Activated CD8-positive, alpha-beta memory T cell treated with anti-CD3 and anti-CD28 coated beads, Interleukin-2, amount 50 U/mL, for 1 hour (primary cell): Measurements from ENCODE around the gene SLC25A34.

Experiments used
- DNase-seq: peaks from one replicate; pipeline ENCODE4 v3.0.0-alpha.2; 2020; ENCODE audit errors: extremely low read depth

SLC25A34 gene

DNA sequence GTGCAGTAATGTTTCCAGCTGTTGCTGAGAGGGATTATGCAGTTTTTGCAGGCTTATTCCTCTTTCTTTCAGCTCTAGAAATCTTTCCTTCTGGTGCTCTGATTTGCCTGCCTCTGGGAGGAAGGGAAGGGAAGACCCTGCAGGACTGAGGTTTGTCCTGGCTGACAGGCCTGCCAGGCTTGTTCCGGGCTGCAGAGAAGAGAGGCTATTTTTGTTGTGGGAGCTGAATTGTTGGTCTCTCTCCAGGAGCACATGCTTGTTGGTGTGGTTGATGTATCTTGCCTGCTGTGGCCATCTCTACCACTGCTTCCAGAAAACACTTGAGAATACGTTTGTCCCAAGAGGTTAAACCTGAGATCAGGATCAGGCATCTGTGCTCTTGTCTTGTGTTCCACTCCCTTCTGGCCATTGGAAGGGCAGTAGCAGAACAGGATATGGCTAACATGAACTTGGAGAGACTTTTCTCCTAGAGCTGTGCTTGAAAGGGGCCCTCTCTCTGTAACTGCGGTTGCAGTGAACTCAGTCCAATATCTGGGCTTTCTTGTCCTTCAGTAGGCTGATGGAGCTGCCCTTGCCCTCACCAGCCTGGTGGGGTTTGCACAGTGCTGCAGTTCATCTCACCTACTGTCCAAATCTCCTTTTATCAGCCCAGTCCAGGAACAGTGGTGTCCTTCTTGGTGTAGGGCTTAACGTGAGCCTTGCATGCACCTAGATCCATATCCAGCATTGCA lies 21.5 kb upstream of the SLC25A34 start:
- no peak for DNase-seq

- DNase-seq, result no peak
Measured at GRCh38 chr1:15717418-15718125, 18.5 kb upstream of the SLC25A34 start.

- DNase-seq, result no peak
Measured at GRCh38 chr1:15718199-15718601, 17.9 kb upstream of the SLC25A34 start.

- no peak for DNase-seq
Measured at GRCh38 chr1:15719381-15720120, 16.5 kb upstream of the SLC25A34 start.

GRCh38 chr1:15720861-15721260 lies 15.2 kb upstream of the SLC25A34 start:
- DNase-seq, result no peak

GRCh38 chr1:15722411-15722810 lies 13.6 kb upstream of the SLC25A34 start:
- no peak for DNase-seq

DNA sequence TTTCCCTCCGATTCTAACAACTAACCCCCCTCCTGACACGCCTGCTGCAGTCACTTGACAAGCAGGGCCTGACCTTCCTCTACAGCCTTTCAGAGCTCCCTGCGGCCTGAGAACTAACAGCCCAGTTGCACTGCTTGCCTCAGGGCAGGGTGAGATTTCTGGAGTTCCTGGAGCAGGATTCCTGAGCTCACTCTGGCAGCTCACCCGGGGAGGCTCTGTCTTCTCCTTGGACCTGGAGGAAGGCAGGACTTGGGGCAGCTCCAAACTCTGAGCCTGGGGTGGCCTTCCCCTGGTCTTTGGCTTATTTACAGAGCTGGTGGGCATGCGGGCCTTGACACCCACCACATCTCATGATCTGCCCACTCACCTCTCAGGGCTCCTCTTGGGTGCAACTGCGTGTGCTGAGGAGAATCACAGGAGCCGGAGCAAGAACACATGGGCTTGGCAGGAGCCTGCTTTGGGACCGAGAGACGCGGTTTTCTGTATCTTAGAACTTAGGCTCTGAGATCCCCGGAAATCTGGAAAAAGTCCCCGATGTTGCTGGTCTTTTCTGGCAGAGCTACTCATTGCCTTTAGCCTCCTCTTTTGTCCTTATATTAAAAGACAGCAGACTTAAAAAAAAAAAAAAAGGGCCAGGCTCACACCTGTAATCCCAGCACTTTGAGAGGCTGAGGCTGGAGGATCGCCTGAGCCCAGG lies 13.1 kb upstream of the SLC25A34 start:
- no peak for DNase-seq

GRCh38 chr1:15723631-15724246 lies 12.3 kb upstream of the SLC25A34 start:
- DNase-seq, result no peak

GRCh38 chr1:15724949-15725880 lies 10.8 kb upstream of the SLC25A34 start:
- no peak for DNase-seq

DNA sequence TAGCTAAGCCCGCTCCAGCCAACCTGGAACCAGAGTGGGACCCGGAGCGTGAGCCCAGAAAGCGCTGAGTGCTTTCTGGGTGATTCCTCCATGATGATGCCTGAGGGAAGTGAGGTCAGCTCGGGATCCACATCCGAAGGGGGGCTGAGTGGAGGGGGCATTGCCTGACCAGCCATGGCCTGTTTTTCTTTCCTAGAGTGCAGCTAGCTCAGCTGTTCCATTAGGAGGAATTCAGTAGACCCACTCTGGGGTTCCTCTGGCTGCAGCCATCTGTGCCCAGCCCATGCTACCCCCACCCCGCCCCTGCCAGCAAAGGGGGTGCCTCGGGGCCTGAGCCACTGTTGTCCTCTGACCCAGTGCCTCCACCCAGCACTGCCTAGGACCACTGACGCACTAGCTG lies 9.6 kb upstream of the SLC25A34 start:
- no peak for DNase-seq

- no peak for DNase-seq
Measured at GRCh38 chr1:15727021-15727420, 9.0 kb upstream of the SLC25A34 start.

DNA sequence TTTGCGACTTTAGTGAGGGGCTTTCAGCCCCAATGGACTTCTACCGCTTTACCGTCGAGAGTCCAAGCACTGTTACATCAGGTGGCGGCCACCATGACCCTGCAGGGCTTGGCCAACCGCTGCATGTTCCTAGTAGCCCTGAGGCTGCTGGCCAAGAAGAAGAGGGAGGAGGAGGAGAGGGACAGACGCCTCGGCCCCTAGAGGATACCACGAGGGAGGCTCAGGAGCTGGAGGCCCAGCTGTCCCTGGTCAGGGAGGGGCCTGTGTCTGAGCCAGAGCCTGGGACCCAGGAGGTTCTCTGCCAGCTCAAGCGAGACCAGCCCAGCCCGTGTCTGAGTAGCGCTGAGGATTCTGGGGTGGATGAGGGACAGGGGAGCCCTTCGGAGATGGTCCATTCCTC lies 8.6 kb upstream of the SLC25A34 start:
- DNase-seq, result no peak

DNA sequence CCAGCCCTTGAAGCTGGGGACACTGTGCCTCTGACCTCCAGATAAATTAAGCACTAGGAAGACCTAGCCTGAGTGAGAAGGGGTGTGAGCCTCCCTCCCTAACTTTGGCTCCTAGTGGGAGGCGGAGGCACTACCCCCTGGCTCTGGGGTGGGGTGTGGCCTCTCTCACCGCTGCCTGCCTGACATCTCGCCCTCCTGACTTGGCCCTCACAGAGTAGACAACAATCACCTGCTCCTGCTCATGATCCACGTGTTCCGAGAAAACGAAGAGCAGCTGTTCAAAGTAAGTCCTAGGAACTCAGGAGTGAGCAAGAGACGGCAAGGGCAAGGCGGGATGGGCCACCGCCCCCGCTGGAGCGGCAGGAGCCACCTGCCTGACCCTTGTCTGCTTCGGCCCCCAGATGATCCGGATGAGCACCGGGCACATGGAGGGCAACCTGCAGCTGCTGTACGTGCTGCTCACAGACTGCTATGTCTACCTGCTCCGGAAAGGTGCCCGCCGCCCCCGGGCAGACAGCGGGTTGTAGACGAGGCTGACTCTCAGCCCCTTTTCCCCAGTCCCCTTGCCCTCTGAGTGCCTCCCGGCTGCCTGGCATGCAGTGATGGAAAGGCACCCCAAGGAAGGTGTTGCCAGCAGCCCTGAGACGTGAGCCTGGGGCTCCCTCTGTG lies 8.1 kb upstream of the SLC25A34 start:
- DNase-seq, result no peak

- no peak for DNase-seq
Measured at GRCh38 chr1:15728937-15729657, 7.0 kb upstream of the SLC25A34 start.

- no peak for DNase-seq
Measured at GRCh38 chr1:15730423-15730822, 5.6 kb upstream of the SLC25A34 start.

GRCh38 chr1:15730936-15731335 lies 5.1 kb upstream of the SLC25A34 start:
- DNase-seq, result no peak

DNA sequence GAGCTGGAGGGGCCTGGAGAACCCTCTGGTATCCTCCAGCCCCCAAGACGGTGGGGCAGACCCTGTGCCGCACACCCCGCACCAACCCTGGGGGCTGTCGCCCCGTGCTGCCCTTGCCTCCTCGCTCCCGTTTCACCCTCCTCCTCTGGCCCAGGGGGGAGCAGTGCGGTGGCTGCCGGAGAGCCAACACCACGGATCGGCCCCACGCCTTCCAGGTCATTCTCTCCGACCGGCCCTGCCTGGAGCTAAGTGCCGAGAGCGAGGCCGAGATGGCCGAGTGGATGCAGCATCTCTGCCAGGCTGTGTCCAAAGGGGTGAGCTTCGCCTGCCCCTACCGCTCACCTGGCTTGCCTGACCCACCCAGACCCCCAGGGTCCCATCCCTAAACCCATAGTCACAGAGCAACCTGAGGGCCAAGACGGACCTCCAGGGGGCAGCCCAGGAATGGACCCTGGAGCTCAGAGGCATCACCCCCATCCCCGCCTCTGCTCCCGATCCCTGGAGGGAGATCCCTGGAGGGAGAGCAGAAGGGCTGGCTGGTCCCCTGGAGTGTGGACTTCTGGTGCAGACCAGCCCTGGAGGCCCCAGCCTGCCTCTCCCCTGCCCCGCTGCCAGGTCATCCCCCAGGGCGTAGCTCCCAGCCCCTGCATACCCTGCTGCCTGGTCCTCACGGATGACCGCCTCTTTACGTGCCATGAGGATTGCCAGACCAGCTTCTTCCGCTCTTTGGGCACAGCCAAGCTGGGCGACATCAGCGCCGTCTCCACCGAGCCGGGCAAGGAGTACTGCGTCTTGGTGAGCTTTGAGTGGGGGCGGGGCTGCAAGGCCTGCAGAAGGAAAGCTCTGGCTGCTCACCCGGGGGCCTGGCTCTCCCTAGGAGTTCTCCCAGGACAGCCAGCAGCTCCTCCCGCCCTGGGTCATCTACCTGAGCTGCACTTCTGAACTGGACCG lies 4.0 kb upstream of the SLC25A34 start:
- no peak for DNase-seq

DNA sequence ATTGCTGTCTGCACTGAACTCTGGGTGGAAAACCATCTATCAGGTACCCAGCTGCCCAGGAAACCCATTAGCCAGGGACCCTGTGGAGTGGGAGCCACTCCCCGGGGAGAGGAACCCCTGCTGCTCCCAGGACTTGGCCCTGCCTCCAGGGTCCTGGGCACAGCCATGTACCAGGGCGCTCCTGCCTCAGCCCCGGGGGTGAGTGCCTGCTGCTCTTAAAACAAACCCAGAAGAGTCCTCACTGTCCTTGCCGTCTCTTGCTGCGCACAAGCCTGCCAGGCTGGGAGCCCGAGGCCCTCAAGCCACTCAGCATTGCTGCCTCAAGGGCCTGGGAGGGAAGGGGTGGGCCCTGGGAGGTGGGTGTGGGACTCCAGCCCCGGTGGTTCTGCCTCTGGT lies 3.4 kb upstream of the SLC25A34 start:
- DNase-seq, result no peak
